Measurements from ENCODE around the gene CCDC71.

The CCDC71 gene

GRCh38 chr3:49124991-49125670 is 41.0 kb downstream of the CCDC71 start:
- DNase-seq, result no peak

- DNase-seq, result no peak
Observed at GRCh38 chr3:49124203-49124602, 41.9 kb downstream of the CCDC71 start.

- DNase-seq, result no peak
Observed at GRCh38 chr3:49123687-49124086, 42.4 kb downstream of the CCDC71 start.

- DNase-seq, result no peak
Observed at GRCh38 chr3:49122886-49123545, 43.1 kb downstream of the CCDC71 start.

GRCh38 chr3:49122451-49122850 is 43.7 kb downstream of the CCDC71 start:
- no peak for DNase-seq

DNA sequence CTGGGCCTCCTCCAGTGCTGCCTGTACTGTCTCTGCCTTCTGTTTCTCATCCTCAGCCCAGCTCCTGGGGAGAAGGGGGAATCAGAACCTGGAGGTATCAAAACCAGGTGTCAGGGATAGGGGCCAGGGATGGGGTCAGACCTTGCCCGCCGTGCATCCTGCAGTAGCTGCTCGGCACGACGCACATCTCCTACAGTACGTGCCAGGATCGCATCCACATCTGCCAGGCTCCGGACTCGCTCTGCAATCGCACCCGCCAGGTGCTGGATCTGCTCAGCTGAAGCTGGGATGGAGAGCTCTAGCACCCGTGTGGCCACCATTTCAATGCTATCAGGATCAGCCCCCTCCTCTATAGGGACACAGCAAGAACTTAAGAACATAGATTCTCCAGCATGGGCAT is 44.1 kb downstream of the CCDC71 start:
- no peak for DNase-seq

DNA sequence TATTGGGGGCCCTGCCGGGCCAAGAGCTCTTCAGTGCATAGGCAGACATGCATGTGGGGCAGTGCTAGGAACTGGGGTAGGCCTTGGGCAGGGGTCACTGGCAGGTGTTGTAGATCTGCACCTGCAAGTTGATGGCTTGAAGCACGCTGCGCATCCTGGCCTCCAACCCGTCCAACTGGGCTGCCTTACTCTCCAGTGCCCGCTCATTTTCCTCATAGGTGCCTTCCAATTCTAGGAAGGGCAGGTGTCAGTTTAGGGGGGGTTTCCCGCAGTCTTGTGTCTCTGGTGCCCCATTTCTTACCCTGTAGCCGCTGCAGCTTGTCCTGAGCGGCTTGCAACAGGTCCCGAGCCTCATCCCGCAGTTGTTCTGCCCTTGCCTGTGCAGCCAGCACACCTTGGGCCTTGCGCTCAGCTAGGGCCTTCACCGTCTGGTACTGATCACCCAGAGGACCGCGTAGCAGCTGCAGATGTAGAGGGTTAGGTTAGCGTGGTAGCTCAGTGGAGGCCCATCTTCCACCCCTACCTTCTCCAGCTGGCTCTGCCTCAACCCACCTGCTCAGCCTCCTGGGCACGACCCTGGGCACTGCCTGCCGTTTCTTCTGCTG is 44.9 kb downstream of the CCDC71 start:
- DNase-seq, result no peak

DNA sequence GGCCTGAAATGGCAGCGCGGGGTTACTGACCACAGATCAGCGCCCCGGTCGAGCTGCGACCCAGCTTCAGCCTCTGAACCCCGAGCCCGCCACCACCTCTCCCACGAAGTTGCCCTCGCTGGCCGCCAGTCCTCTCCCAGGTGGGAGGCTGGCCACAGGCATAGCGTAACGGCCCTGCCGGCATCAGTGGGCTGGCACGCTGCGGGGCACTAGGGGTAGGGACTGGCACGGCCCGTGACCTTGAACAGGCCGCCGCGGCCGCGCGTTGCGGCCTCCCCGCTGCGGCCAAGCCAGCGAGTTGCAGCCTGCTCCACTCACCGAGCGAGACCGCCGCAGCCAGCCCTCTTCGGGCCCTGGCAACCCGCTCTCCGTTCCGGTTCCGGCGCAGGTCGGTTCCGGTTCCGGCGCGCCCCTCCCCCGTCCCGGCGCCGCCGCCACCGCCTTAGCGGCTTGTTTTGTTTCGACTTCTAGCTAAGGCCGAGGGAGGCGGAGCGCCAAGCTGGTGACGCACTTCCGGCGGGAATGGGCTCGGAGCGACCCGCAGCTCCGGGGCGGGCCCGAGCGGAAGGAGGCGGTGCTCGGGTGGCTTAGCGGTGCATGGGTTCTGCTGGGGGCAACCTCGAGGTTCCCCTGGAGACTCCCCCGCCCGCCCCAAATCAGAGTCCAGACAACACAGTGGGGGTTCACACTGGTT is 45.5 kb downstream of the CCDC71 start, which contains the start of gene USP19:
TSS of gene USP19 (minus strand) at position 386 of the 694 bp plus-strand sequence. CDS start 1,678 bp downstream, outside the sequence.
- DNase-seq, result peak; percentile 91

DNA sequence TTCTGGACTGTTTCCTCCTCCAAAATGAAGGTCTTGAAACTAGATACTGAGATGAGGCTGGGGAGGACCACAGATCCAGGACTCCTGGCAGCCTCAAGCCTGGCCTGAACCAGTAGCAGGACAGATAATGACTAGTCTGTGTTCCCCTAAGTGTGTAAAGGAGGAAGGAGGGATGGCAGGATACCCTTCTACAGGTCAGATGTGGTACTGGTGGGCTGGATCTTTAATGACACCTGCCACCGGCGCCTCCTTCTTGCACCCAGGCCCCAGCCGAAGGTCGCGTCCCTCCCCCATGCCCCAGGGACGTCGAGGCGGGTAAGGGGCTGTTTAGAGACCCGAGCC is 46.1 kb downstream of the CCDC71 start:
- no peak for DNase-seq

GRCh38 chr3:49119439-49119838 is 46.7 kb downstream of the CCDC71 start:
- DNase-seq, result no peak

DNA sequence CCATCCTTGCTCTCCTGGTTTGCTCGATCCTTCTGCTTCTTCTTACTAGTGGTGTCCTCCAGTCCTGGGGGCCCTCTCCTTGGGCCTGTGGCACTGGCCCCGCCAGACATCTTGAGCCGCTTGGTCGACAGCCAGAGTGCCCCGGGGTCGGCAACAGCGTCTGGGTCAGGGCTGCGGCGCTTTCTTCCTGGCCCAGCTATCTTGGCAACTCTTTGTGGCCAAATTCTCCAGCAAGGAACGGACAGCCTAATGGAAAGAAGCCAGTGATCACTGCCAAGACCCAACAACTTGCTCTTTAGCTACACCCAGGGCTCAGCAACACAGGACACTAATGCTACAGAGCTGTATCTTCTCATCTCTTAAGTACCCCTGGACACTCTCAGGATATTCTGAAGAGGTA is 47.1 kb downstream of the CCDC71 start:
- DNase-seq, result no peak
